Hematopoietic multipotent progenitor cell treated with erythropoietin and hydrocortisone succinate and interleukin-3 and kit ligand, for 15 days (in vitro differentiated cells): ENCODE results near the gene ZNF479.
"Not testable (repeated sequence)": the region's sequence is repeated elsewhere in the genome, so short reads cannot be mapped to it uniquely, and the experiment has no call there.

Source experiments
- DNase-seq: peaks from one replicate; pipeline ENCODE4 v3.0.0-alpha.2; 2015; ENCODE audit warnings: low spot score

Gene ZNF479

GRCh38 chr7:57132336-57132735, at the start of gene ZNF479:
Gene ZNF479 (minus strand): TSS chr7:57132436. CDS start chr7:57132324, 112 bp downstream.
- not testable (repeated sequence) for DNase-seq

- no peak for DNase-seq
Measured at GRCh38 chr7:57182031-57182430, 49.8 kb upstream of the ZNF479 start.

- DNase-seq: no peak
Measured at GRCh38 chr7:57181281-57181680, 49.0 kb upstream of the ZNF479 start.

GRCh38 chr7:57179776-57180415, 47.7 kb upstream of the ZNF479 start:
- no peak for DNase-seq

- no peak for DNase-seq
Measured at GRCh38 chr7:57178768-57179139, 46.5 kb upstream of the ZNF479 start.

- no peak for DNase-seq
Measured at GRCh38 chr7:57177856-57178767, 45.9 kb upstream of the ZNF479 start.

- DNase-seq: no peak
Measured at GRCh38 chr7:57176928-57177635, 44.8 kb upstream of the ZNF479 start.

- DNase-seq: no peak
Measured at GRCh38 chr7:57165285-57165899, 33.2 kb upstream of the ZNF479 start.

GRCh38 chr7:57120123-57120784, 12.0 kb downstream of the ZNF479 start:
- not testable (repeated sequence) for DNase-seq
